Neuron (in vitro differentiated cells): ENCODE results near the gene CLN3.
A peak's percentile ranks its signal among the peaks of the same experiment; 100 is the strongest.
"Not testable (repeated sequence)": the region's sequence is repeated elsewhere in the genome, so short reads cannot be mapped to it uniquely, and the experiment has no call there.

Experiments
- H2AFZ ChIP-seq: one replicate; pipeline ENCODE4 v1.6.1; 2013; ENCODE audit warnings: low read depth, mild to moderate bottlenecking, inconsistent platforms, low read length, moderate library complexity
- H3K27me3 ChIP-seq: one replicate; pipeline ENCODE4 v1.6.1; 2013; ENCODE audit warnings: low read length; ENCODE audit not compliant: insufficient read depth
- H3K36me3 ChIP-seq: one replicate; pipeline ENCODE4 v1.6.1; 2013; ENCODE audit warnings: low read length; ENCODE audit not compliant: insufficient read depth
- H3K4me1 ChIP-seq: one replicate; pipeline ENCODE4 v1.6.1; 2013; ENCODE audit warnings: low read length; ENCODE audit not compliant: insufficient read depth
- H3K4me3 ChIP-seq: 2 replicates; pipeline ENCODE4 v1.5.1; 2013; ENCODE audit warnings: mild to moderate bottlenecking, low read length, moderate library complexity
- H3K9me3 ChIP-seq: one replicate; pipeline ENCODE4 v1.6.1; 2013; ENCODE audit warnings: low read length

CLN3 gene

DNA sequence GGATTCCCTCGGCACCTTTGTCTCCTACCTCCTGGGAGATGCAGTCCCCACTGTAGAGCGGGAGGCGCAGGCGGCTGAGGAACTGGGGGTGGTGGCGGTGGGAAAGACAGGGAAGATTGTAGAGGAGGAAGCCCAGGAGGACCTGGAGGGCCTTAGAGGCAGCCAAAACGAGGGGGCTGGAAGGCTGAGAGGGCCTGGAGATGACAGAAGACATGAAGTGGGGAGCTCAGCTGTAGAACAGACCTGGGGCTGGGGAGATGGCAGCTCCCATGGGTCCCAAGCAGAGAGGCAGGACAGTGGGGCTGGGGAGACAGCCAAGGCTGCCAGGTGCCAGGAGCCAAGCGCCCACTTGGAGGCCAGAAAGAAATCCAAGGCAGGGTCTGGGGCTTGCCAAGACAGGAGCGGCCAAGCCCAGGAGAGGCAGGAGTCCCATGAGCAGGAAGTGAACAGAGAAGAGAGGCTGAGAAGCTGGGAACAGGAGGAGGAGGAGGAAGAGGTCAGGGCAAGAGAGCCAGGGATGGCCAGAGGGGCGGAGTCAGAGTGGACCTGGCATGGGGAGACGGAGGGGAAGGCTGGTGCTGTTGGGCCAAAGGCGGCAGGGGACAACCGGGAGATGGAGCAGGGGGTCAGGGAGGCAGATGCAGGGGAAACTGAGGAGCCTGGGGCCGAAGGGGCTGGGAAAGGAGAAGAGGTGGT, 3.4 kb upstream of the CLN3 start:
- no peak overlapping the region for H2AFZ ChIP-seq
- peaks cover 3% of the 10 kb centered on the region for H3K4me1 ChIP-seq
- H3K9me3 ChIP-seq = no peaks in the 10 kb centered on the region
- no peaks in the 10 kb centered on the region for H3K36me3 ChIP-seq
- H3K4me3 ChIP-seq = no peak overlapping the region
- H3K27me3 ChIP-seq = peaks cover 11% of the 10 kb centered on the region

GRCh38 chr16:28494121-28494851, 2.4 kb upstream of the CLN3 start, which contains the start of gene APOBR:
APOBR (plus strand) TSS chr16:28494643; CDS start chr16:28494682, 39 bp downstream.
- Histone ChIP-seq H2AFZ (no peak within 1 kb of the TSS), H3K36me3 (no peaks in the 10 kb centered on the region), H3K27me3 (peaks cover 11% of the 10 kb centered on the region), H3K4me1 (peaks cover 3% of the 10 kb centered on the region), H3K4me3 (no peak within 1 kb of the TSS), H3K9me3 (no peaks in the 10 kb centered on the region)

DNA sequence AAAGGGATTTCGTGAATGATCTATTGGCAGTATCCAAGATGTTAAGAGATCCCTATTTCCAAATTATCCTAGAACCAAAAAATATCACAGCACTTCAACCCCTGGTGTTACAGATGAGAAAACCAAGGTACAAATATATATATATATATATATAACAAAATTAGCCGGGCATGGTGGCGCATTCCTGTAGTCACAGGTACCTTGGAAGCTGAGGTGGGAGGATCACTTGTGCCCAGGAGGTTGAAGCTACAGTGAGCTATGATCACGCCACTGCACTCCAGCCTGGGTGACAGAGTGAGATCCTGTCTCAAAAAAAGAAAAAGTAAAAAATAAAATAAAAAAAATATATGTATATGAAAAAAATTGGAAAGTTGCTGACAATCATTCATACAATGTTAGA, 637 bp upstream of the CLN3 start:
- no peaks in the 10 kb centered on the region for H3K9me3 ChIP-seq
- H3K4me3 ChIP-seq = peak overlapping the region; percentile 96
- H3K4me1 ChIP-seq = peaks cover 3% of the 10 kb centered on the region
- peaks cover 11% of the 10 kb centered on the region for H3K36me3 ChIP-seq
- peak overlapping the region; percentile 95 for H2AFZ ChIP-seq
- H3K27me3 ChIP-seq = peaks cover 11% of the 10 kb centered on the region

DNA sequence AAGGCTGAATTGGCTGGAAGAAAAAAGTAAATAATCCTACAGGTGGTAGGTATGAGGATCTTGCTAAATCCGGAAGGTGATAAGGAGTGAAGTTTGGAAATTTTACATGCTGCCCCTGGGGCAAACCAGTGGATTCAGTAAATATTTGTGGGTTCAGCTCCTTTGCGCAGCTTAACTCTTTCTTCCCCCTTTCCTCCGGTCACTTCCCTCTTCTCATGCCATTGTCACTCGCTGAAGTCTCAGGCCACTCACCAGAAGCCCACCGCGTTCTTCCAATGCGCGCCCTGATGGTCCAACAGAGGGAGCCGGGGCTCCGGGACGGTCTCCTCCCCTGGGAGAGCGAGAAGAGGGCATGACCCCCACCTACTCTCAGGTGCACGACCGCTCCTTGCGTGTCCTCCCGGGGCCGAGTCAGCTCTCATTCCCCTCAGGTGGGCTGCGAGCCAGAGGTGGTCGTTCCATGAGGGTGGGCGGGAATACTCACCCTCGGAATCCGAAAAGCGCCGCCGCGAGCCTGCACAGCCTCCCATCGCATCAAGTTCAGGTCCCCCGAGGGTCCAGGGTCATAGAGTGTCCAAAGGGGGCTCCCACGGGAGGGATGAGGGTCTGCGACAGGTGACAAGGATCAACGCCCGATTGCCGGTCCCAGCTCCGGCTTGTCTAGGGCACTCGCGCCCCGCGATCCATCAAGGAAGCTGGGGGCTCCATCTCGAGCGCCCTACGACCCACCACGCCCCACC, 474 bp downstream of the CLN3 start:
- Histone ChIP-seq H3K36me3 (peaks cover 15% of the 10 kb centered on the region), H3K4me1 (peaks cover 3% of the 10 kb centered on the region), H3K27me3 (peaks cover 6% of the 10 kb centered on the region), H3K9me3 (no peaks in the 10 kb centered on the region), H2AFZ (peak overlapping the region; percentile 95), H3K4me3 (peak overlapping the region; percentile 96)

GRCh38 chr16:28486266-28486665, 5.6 kb downstream of the CLN3 start:
- H3K36me3 ChIP-seq = peaks cover 32% of the 10 kb centered on the region
- H2AFZ ChIP-seq = no peak overlapping the region
- no peaks in the 10 kb centered on the region for H3K27me3 ChIP-seq
- no peaks in the 10 kb centered on the region for H3K9me3 ChIP-seq
- H3K4me1 ChIP-seq = peaks cover 3% of the 10 kb centered on the region
- no peak overlapping the region for H3K4me3 ChIP-seq

DNA sequence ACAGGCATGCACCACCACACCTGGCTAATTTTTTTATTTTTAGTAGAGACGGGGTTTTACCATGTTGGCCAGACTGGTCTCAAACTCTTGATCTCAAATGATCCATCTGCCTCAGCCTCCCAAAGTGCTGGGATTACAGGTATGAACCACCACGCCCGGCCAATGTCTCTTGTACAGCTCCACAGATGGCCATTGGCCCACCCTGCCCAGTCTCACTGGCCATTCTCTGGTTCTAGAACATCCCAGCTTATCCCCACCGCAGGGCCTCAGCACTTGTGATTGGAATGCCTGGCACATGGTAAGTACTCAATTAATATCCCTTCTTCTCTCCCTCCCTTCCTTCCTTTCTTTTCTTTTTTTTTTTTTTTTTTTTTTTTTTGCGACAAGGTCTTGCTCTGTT, 8.5 kb downstream of the CLN3 start:
- peaks cover 32% of the 10 kb centered on the region for H3K36me3 ChIP-seq
- H3K4me3 ChIP-seq, H3K27me3 ChIP-seq, H3K4me1 ChIP-seq, H3K9me3 ChIP-seq, H2AFZ ChIP-seq: not testable (repeated sequence)

GRCh38 chr16:28482026-28482425, 9.8 kb downstream of the CLN3 start:
- Histone ChIP-seq H3K36me3 (peaks cover 33% of the 10 kb centered on the region), H3K9me3 (no peaks in the 10 kb centered on the region), H2AFZ (no peak overlapping the region), H3K27me3 (no peaks in the 10 kb centered on the region), H3K4me3 (no peak overlapping the region), H3K4me1 (no peaks in the 10 kb centered on the region)

- peaks cover 35% of the 10 kb centered on the region for H3K36me3 ChIP-seq
- no peaks in the 10 kb centered on the region for H3K9me3 ChIP-seq
- H3K4me1 ChIP-seq = no peaks in the 10 kb centered on the region
- no peak overlapping the region for H2AFZ ChIP-seq
- no peaks in the 10 kb centered on the region for H3K27me3 ChIP-seq
- H3K4me3 ChIP-seq = no peak overlapping the region
Observed at GRCh38 chr16:28478506-28479180, 13.2 kb downstream of the CLN3 start.

DNA sequence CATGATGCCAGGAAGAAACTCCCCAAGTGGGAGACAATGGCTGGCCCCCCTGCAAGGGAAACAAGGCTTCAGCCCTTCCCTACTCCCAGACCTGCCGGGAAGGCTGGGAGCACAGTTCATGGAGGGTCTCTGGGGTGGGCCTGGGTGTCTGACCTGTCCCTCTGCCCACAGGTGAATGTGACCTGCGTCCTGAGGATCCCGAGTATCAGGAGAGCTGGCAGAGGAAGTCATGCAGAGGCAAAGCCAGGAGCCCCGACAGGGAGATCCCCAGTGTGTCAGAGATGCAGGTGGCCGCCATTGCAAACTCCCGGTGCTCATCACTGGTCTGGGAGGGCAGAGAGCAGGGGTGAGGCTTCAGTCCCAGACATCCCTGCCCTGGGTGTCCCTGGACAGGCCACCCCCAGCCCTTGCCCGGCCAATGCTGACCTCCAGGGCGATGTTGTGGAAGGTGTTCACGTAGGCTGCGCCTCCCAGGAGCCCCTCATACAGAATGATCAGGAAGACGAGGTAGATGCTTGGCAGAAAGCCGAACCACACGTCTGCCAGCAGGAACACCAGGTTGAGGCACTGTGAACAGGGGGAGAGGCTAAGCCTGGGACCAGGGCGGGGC, 14.5 kb downstream of the CLN3 start:
- H3K4me3 ChIP-seq = no peak overlapping the region
- H3K4me1 ChIP-seq = no peaks in the 10 kb centered on the region
- no peaks in the 10 kb centered on the region for H3K27me3 ChIP-seq
- no peaks in the 10 kb centered on the region for H3K9me3 ChIP-seq
- H3K36me3 ChIP-seq = peaks cover 33% of the 10 kb centered on the region
- H2AFZ ChIP-seq = no peak overlapping the region

- no peaks in the 10 kb centered on the region for H3K4me1 ChIP-seq
- H2AFZ ChIP-seq = no peak overlapping the region
- H3K9me3 ChIP-seq = no peaks in the 10 kb centered on the region
- H3K4me3 ChIP-seq = no peak overlapping the region
- H3K36me3 ChIP-seq = peaks cover 25% of the 10 kb centered on the region
- H3K27me3 ChIP-seq = no peaks in the 10 kb centered on the region
Observed at GRCh38 chr16:28475221-28475620, 16.7 kb downstream of the CLN3 start.

GRCh38 chr16:28473714-28474265, 18.1 kb downstream of the CLN3 start:
- H2AFZ ChIP-seq = no peak overlapping the region
- H3K36me3 ChIP-seq = peaks cover 20% of the 10 kb centered on the region
- H3K27me3 ChIP-seq = no peaks in the 10 kb centered on the region
- no peaks in the 10 kb centered on the region for H3K4me1 ChIP-seq
- H3K9me3 ChIP-seq = no peaks in the 10 kb centered on the region
- no peak overlapping the region for H3K4me3 ChIP-seq

DNA sequence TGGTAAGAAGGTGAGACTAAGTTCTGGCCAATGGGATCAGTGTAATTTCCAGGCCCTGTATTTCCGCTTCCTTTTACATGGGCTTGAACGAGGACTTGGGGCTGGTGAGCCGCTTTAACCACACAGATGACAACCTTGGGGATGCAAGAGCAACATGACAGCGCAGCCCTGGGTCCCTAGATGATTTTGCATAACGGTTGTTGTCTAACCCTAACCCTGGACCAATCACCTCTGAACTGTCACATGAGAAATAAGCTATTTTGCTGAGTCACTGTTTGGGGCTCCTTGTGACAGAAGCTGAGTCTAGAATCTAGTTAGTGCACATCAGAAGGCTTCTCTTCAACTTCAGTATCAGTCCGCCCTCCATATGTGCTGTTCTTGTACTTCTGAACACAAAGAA, 44.8 kb downstream of the CLN3 start:
- not testable (repeated sequence) for H3K9me3 ChIP-seq, H3K4me1 ChIP-seq, H2AFZ ChIP-seq, H3K4me3 ChIP-seq, H3K36me3 ChIP-seq, H3K27me3 ChIP-seq
